Activated CD8-positive, alpha-beta T cell treated with anti-CD3 and anti-CD28 coated beads for 36 hours (primary cell): ENCODE measurements around the gene PPIL6. TPM values are rescaled to one million over a fixed set of nuclear protein-coding genes. Genes with fewer than 3 reads are reported as not detected.

Source experiments
- ATAC-seq: fragments of 200-7000 bp; cut with Tn5 transposase; one replicate; pipeline ENCODE4 v1.10.0; 2021; ENCODE audit warnings: mild to moderate bottlenecking, moderate library complexity
- CTCF ChIA-PET: fragments of 350-600 bp; sonication (Branson Sonifier 250); formaldehyde crosslinking; loops from one replicate; lab custom pipeline; 2021; ENCODE audit warnings: antibody characterized with exemption; lab: Charles Lee
- POLR2A ChIA-PET: fragments of 350-600 bp; sonication (Branson Sonifier 250); formaldehyde crosslinking; loops from one replicate; lab custom pipeline; 2021; ENCODE audit warnings: antibody characterized with exemption; lab: Charles Lee
- DNase-seq: peaks from one replicate; pipeline ENCODE4 v3.0.0-alpha.2; 2020
- H3K27ac Mint-ChIP-seq: one replicate; pipeline ENCODE4 v1.8.0; 2021; ENCODE audit warnings: mild to moderate bottlenecking, mixed read lengths
- H3K27me3 Mint-ChIP-seq: one replicate; pipeline ENCODE4 v1.8.0; 2021; ENCODE audit warnings: mixed read lengths
- H3K36me3 Mint-ChIP-seq: one replicate; pipeline ENCODE4 v1.8.0; 2021; ENCODE audit warnings: low read depth, mixed read lengths
- H3K4me1 Mint-ChIP-seq: one replicate; pipeline ENCODE4 v1.8.0; 2021; ENCODE audit warnings: low read depth, mixed read lengths
- H3K4me3 Mint-ChIP-seq: one replicate; pipeline ENCODE4 v1.8.0; 2021; ENCODE audit warnings: mild to moderate bottlenecking, moderate library complexity, mixed read lengths
- H3K9me3 Mint-ChIP-seq: one replicate; pipeline ENCODE4 v1.8.0; 2021; ENCODE audit warnings: mixed read lengths
- intact Hi-C: fragments of 100-400 bp; cut with micrococcal nuclease; formaldehyde crosslinking; loops from one replicate; pipeline ENCODE4 v1.10.0; 2022
- total RNA-seq, 2 experiments: library from RNA; stranded (reverse); gene quantifications; one replicate each; pipeline ENCODE4 v1.2.3, GENCODE V29; 2021
- TF ChIP-seq, protein P1 (sequence below): fragments of 200-600 bp; IDR thresholded peaks from one replicate; pipeline ENCODE4 v1.8.0; 2022; ENCODE audit warnings: antibody characterized with exemption, mild to moderate bottlenecking

The PPIL6 gene
- total RNA-seq, 2 experiments from 2014 or later = 0.27 to 0.38 TPM

GRCh38 chr6:109471105-109471810 is 30.8 kb upstream of the PPIL6 start:
- H3K4me1 Mint-ChIP-seq = peaks cover 71% of the 10 kb centered on the region
- TF ChIP-seq, protein P1, sequence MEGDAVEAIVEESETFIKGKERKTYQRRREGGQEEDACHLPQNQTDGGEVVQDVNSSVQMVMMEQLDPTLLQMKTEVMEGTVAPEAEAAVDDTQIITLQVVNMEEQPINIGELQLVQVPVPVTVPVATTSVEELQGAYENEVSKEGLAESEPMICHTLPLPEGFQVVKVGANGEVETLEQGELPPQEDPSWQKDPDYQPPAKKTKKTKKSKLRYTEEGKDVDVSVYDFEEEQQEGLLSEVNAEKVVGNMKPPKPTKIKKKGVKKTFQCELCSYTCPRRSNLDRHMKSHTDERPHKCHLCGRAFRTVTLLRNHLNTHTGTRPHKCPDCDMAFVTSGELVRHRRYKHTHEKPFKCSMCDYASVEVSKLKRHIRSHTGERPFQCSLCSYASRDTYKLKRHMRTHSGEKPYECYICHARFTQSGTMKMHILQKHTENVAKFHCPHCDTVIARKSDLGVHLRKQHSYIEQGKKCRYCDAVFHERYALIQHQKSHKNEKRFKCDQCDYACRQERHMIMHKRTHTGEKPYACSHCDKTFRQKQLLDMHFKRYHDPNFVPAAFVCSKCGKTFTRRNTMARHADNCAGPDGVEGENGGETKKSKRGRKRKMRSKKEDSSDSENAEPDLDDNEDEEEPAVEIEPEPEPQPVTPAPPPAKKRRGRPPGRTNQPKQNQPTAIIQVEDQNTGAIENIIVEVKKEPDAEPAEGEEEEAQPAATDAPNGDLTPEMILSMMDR = no peak
- H3K4me3 Mint-ChIP-seq = no peak overlapping the region
- ChIA-PET POLR2A (interaction anchor here (0.6 to 1.4 kb wide), 2 partner anchors 29 to 288 kb away, joined by 3 to 4 read pairs; no protein-coding TSS in a partner anchor), CTCF (interaction anchor here (2.3 kb wide), 1 partner anchor 10 kb away, joined by 10 read pairs; no protein-coding TSS in a partner anchor)
- intact Hi-C loops = no loop called here
- peak overlapping the region; percentile 36 for H3K27ac Mint-ChIP-seq
- ATAC-seq (no peak), DNase-seq (no peak)
- no peaks in the 10 kb centered on the region for H3K9me3 Mint-ChIP-seq
- no peaks in the 10 kb centered on the region for H3K27me3 Mint-ChIP-seq
- H3K36me3 Mint-ChIP-seq = peaks cover 81% of the 10 kb centered on the region

DNA sequence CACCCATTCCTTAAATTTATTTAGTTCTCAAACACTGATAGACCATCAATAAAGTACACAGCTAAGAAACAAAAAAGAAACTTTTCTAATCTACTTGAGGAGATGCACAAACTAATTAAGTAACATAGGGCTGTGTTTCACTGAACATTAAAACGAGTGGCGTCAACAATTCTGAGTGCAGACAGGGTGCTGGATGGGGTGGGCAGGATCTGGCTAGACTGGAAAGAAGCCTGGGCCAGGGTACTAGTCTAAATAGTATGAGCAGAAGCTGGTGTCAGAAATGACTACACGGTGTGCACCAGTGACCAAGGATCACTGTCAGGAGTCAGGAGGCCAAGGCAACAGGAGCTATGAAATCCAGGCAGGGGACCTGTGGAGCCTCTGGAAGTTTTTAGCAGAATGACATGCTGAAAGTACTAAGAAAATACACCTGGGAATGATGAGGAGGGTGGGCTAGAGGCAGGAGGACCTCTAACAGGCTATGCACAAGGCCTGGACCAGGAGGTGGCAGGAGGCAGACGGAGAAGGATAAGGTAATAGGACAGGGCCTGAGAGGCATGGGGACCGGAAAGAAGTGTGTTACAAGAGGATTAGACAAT is 29.3 kb upstream of the PPIL6 start:
- POLR2A ChIA-PET = interaction anchor here (1.0 to 1.7 kb wide), 2 partner anchors 9 kb away, joined by 3 to 4 read pairs; no protein-coding TSS in a partner anchor
- no peaks in the 10 kb centered on the region for H3K27me3 Mint-ChIP-seq
- TF ChIP-seq, protein P1 = no peak
- H3K36me3 Mint-ChIP-seq = peaks cover 80% of the 10 kb centered on the region
- ATAC-seq = no peak
- intact Hi-C loops = no loop called here
- H3K4me3 Mint-ChIP-seq = no peak overlapping the region
- CTCF ChIA-PET = interaction anchor here (1.0 to 1.7 kb wide), 4 partner anchors 9 to 13 kb away, joined by 3 to 7 read pairs (median 5); partner anchors contain the start of gene MICAL1
- peak overlapping the region; percentile 10 for H3K27ac Mint-ChIP-seq
- no peak for DNase-seq
- no peaks in the 10 kb centered on the region for H3K9me3 Mint-ChIP-seq
- peaks cover 70% of the 10 kb centered on the region for H3K4me1 Mint-ChIP-seq

- TF ChIP-seq, protein P1 = no peak
- DNase-seq (no peak), ATAC-seq (no peak)
- Mint-ChIP-seq H3K9me3 (no peaks in the 10 kb centered on the region), H3K27ac (peak overlapping the region; percentile 6), H3K4me3 (no peak overlapping the region), H3K36me3 (peaks cover 76% of the 10 kb centered on the region), H3K27me3 (no peaks in the 10 kb centered on the region), H3K4me1 (peaks cover 68% of the 10 kb centered on the region)
- CTCF ChIA-PET = no interaction called here
- intact Hi-C loops = no loop called here
- POLR2A ChIA-PET = no interaction called here
These were observed 27.3 kb upstream of the PPIL6 start for GRCh38 chr6:109467696-109468095.

DNA sequence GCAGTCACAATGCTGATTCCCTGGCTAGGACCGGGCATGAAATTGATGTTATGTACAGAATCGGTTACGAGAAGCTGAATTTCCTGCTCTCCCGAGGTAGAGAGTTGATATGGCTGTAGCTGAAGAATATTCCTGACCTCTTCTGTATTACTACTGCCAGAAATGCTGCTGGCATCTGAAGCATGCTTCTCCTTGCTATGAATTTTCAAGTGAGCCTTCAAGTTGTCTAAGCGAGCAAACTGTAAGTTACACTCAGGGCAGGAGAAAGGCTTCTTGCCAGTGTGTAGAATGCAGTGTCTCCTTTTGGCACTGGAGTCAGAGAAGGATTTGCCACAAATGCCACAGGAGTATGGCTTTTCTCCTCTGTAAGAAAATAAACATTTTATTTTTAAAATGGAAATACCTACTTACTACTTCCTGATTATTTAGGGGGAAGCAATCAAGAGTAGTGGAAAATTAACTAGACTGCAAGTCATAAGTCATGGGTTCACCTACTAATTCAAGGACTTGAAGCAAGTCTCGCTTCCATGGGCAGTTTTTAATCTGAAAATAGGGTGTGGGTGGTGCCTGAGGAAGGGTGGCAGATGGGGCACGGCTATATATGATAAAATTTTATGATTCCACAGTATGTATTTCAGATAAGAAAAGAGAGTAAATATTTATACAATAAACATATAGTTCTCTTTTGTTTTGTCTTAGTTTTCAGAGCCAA is 25.9 kb upstream of the PPIL6 start:
- Mint-ChIP-seq H3K36me3 (peaks cover 76% of the 10 kb centered on the region), H3K27me3 (no peaks in the 10 kb centered on the region), H3K9me3 (peaks cover 3% of the 10 kb centered on the region), H3K27ac (peak overlapping the region; percentile 48), H3K4me1 (peaks cover 64% of the 10 kb centered on the region), H3K4me3 (no peak overlapping the region)
- POLR2A ChIA-PET = no interaction called here
- CTCF ChIA-PET = interaction anchor here (1.1 kb wide), 1 partner anchor 14 kb away, joined by 3 read pairs; no protein-coding TSS in a partner anchor
- intact Hi-C loops = no loop called here
- TF ChIP-seq, protein P1 = no peak
- ATAC-seq (no peak), DNase-seq (no peak)
